B cell (primary cell): ENCODE data around the gene ODC1. TPM values are rescaled to one million over a fixed set of nuclear protein-coding genes. Genes with fewer than 3 reads are reported as not detected.

Experiments
- ATAC-seq: fragments of 200-7000 bp; cut with Tn5 transposase; one replicate; pipeline ENCODE4 v1.10.0; 2021; ENCODE audit warnings: low read depth, mild to moderate bottlenecking, moderate number of reproducible peaks, moderate library complexity
- CTCF ChIA-PET: fragments of 350-600 bp; sonication (Branson Sonifier 250); formaldehyde crosslinking; loops from one replicate; lab custom pipeline; 2021; ENCODE audit warnings: antibody characterized with exemption, inconsistent platforms; lab: Charles Lee
- POLR2A ChIA-PET: fragments of 350-600 bp; sonication (Branson Sonifier 250); formaldehyde crosslinking; loops from one replicate; lab custom pipeline; 2021; ENCODE audit warnings: antibody characterized with exemption; lab: Charles Lee
- DNase-seq: peaks from one replicate; pipeline ENCODE4 v3.0.0; 2013
- H2AFZ ChIP-seq: 2 replicates; pipeline ENCODE4 v1.6.1; 2012; ENCODE audit warnings: mild to moderate bottlenecking, low read depth, low read length; ENCODE audit not compliant: insufficient read depth, poor library complexity, severe bottlenecking
- H3K27ac ChIP-seq, 2 donors: 1 replicate in 1 of 2; 2 replicates in 1 of 2; pipeline ENCODE4 v1.5.1; 2012 to 2013; ENCODE audit warnings: low read length in 2 of 2, mild to moderate bottlenecking in 2 of 2, moderate library complexity in 1 of 2
- H3K27me3 ChIP-seq, 4 experiments: fragments of 200-600 bp in 1 of 4; sonication (generic) in 1 of 4; replicated peaks in 1 of 4; 1 replicate in 2 of 4; 2 replicates in 2 of 4; pipeline versions ENCODE4 v1.6.1 to v1.7.0; 2013 to 2016; ENCODE audit warnings: low read length in 3 of 4, mild to moderate bottlenecking in 2 of 4, mixed read lengths in 1 of 4, moderate library complexity in 1 of 4; ENCODE audit not compliant: insufficient read depth in 4 of 4, control insufficient read depth in 3 of 4; ENCODE audit errors: control extremely low read depth in 1 of 4
- H3K36me3 ChIP-seq, 2 experiments: replicated peaks in 1 of 2; 1 replicate in 1 of 2; 2 replicates in 1 of 2; pipeline versions ENCODE4 v1.6.1 to v1.7.1; 2013; ENCODE audit warnings: low read length in 1 of 2; ENCODE audit not compliant: insufficient read depth in 2 of 2, control insufficient read depth in 1 of 2; ENCODE audit errors: control extremely low read depth in 1 of 2, extremely low read depth in 1 of 2
- H3K4me1 ChIP-seq, 2 donors: fragments of 200-600 bp in 1 of 2; sonication (generic) in 1 of 2; 1 replicate in 1 of 2; 2 replicates in 1 of 2; pipeline versions ENCODE4 v1.5.1 to v1.6.1; 2013 to 2017; ENCODE audit warnings: low read length in 2 of 2; ENCODE audit not compliant: control insufficient read depth in 2 of 2, insufficient read depth in 2 of 2
- H3K4me2 ChIP-seq: replicated peaks from 2 replicates; pipeline ENCODE3; 2012; ENCODE audit warnings: mild to moderate bottlenecking, low read depth, low read length; ENCODE audit not compliant: poor library complexity, severe bottlenecking
- H3K4me3 ChIP-seq, 5 experiments: fragments of 200-600 bp in 1 of 5; sonication (generic) in 1 of 5; 1 replicate in 3 of 5; 2 replicates in 2 of 5; pipeline versions ENCODE4 v1.5.1 to v1.7.0; 2011 to 2016; ENCODE audit warnings: low read length in 4 of 5, mild to moderate bottlenecking in 4 of 5, low read depth in 2 of 5, control low read depth in 1 of 5, moderate library complexity in 1 of 5; ENCODE audit not compliant: insufficient read depth in 1 of 5; ENCODE audit errors: control extremely low read depth in 1 of 5, extremely low read depth in 1 of 5
- H3K79me2 ChIP-seq: fragments of 200-600 bp; sonication (generic); one replicate; pipeline ENCODE4 v1.6.0; 2016; ENCODE audit warnings: low read length; ENCODE audit not compliant: control insufficient read depth, insufficient read depth
- H3K9ac ChIP-seq: fragments of 200-600 bp; sonication (generic); 2 replicates; pipeline ENCODE4 v1.6.1; 2017; ENCODE audit warnings: mild to moderate bottlenecking, low read length, moderate library complexity
- H3K9me3 ChIP-seq, 3 donors: one replicate each; pipeline versions ENCODE4 v1.6.1 to v1.7.1; 2013; ENCODE audit warnings: low read length in 2 of 3; ENCODE audit not compliant: control insufficient read depth in 2 of 3, insufficient read depth in 1 of 3; ENCODE audit errors: control extremely low read depth in 1 of 3
- H4K20me1 ChIP-seq: 2 replicates; pipeline ENCODE4 v1.6.0; 2012; ENCODE audit warnings: mild to moderate bottlenecking, low read length; ENCODE audit not compliant: insufficient read depth, control insufficient read depth, poor library complexity, severe bottlenecking
- H3K27ac Mint-ChIP-seq: one replicate; pipeline ENCODE4 v1.8.0; 2021; ENCODE audit warnings: mixed read lengths
- H3K27me3 Mint-ChIP-seq: one replicate; pipeline ENCODE4 v1.8.0; 2021; ENCODE audit warnings: mixed read lengths
- H3K4me1 Mint-ChIP-seq: one replicate; pipeline ENCODE4 v1.8.0; 2021; ENCODE audit warnings: mixed read lengths
- H3K4me3 Mint-ChIP-seq: one replicate; pipeline ENCODE4 v1.8.0; 2021; ENCODE audit warnings: mixed read lengths
- H3K9me3 Mint-ChIP-seq: one replicate; pipeline ENCODE4 v1.8.0; 2022; ENCODE audit warnings: mixed read lengths; ENCODE audit not compliant: insufficient read depth
- CTCF ChIP-seq: fragments of 200-600 bp; IDR thresholded peaks from one replicate; pipeline ENCODE4 v1.8.0; 2022; ENCODE audit warnings: antibody characterized with exemption, mild to moderate bottlenecking
- EZH2 ChIP-seq: IDR thresholded peaks from 2 replicates; pipeline ENCODE4 v1.6.1; 2012; ENCODE audit warnings: borderline replicate concordance, low read depth, mild to moderate bottlenecking, moderate library complexity, low read length; ENCODE audit not compliant: insufficient read depth, poor library complexity, severe bottlenecking
- WGBS: methylation state at CpG from one replicate; pipeline ENCODE4 v1.1.5; 2013; ENCODE audit warnings: missing lambda C conversion rate; ENCODE audit not compliant: insufficient coverage; 5-methylcytosine and 5-hydroxymethylcytosine counted together
- intact Hi-C: fragments of 100-400 bp; cut with micrococcal nuclease; formaldehyde crosslinking; loops from one replicate; pipeline ENCODE4 v1.10.0; 2022
- polyA plus RNA-seq: library from polyadenylated mRNA; depleted of rRNA; stranded (reverse); fragments of >200 nt; gene quantifications from 2 replicates; pipeline ENCODE4 v1.2.3, GENCODE V29; 2012
- total RNA-seq, 2 donors: library from RNA; stranded (reverse); fragments of 120-200 nt in 1 of 2; gene quantifications; 1 replicate in 1 of 2; 2 replicates in 1 of 2; pipeline versions ENCODE4 v1.2.3 to v1.2.4, GENCODE V29; 2013 to 2022

The ODC1 gene
- total and polyA plus RNA-seq, 2 donors (not counting 1 experiment from before 2014, with no cell fraction given), result 88.7 to 171 TPM

- Histone ChIP-seq H3K4me1 (peaks cover 50 to 62% of the 10 kb centered on the region in 2 donors), H4K20me1 (peaks cover 23% of the 10 kb centered on the region), H3K27me3 (no peaks in the 10 kb centered on the region), H3K9ac (no peak overlapping the region), H3K9me3 (peaks cover 0 to 4% (median 4%) of the 10 kb centered on the region in 3 donors), H2AFZ (no peak overlapping the region), H3K4me3 (no peak overlapping the region), H3K36me3 (peaks cover 0 to 24% of the 10 kb centered on the region in 2 experiments), H3K4me2 (peak overlapping the region; percentile 78), H3K27ac (peak overlapping the region in 1 of 2 donors; percentile 21), H3K79me2 (peaks cover 59% of the 10 kb centered on the region)
- Mint-ChIP-seq H3K27me3 (no peaks in the 10 kb centered on the region), H3K9me3 (no peaks in the 10 kb centered on the region), H3K4me3 (peak overlapping the region; percentile 86), H3K27ac (peak overlapping the region; percentile 86), H3K4me1 (peaks cover 62% of the 10 kb centered on the region)
- ChIA-PET CTCF (interaction anchor here (1.0 to 9.1 kb wide), 18 partner anchors 14 to 334 kb away, joined by 3 to 207 read pairs (median 24); partner anchors contain the start of genes HPCAL1, ODC1 and RRM2), POLR2A (interaction anchor here (0.9 to 5.0 kb wide), 6 partner anchors 11 to 109 kb away, joined by 3 to 72 read pairs (median 20); partner anchors contain the start of genes HPCAL1 and ODC1)
- TF ChIP-seq CTCF, result no peak
- no peak for TF ChIP-seq EZH2
- WGBS, result 0% methylated on average over 1 of the region's 4 CpGs
- DNase-seq, result no peak
- intact Hi-C loops, result no loop called here
- ATAC-seq, result no peak
Observed at GRCh38 chr2:10407432-10407831, 40.7 kb downstream of the ODC1 start.

- WGBS, result 86% methylated on average over 16 of the region's 18 CpGs
- Mint-ChIP-seq H3K27ac (peak overlapping the region; percentile 46), H3K4me3 (no peak overlapping the region), H3K27me3 (no peaks in the 10 kb centered on the region), H3K4me1 (peaks cover 62% of the 10 kb centered on the region), H3K9me3 (no peaks in the 10 kb centered on the region)
- DNase-seq, result no peak
- no peak overlapping the region for H3K4me3 ChIP-seq
- H3K9ac ChIP-seq, result no peak overlapping the region
- H3K9me3 ChIP-seq, result no peaks in the 10 kb centered on the region
- H3K4me2 ChIP-seq, result peak overlapping the region; percentile 78
- POLR2A ChIA-PET, result interaction anchor here (0.5 to 5.0 kb wide), 4 partner anchors 22 to 1058 kb away, joined by 4 to 72 read pairs (median 34); partner anchors contain the start of gene HPCAL1
- CTCF ChIA-PET, result interaction anchor here (1.3 to 9.1 kb wide), 5 partner anchors 25 to 137 kb away, joined by 3 to 207 read pairs (median 162); partner anchors contain the start of gene HPCAL1
- H3K27ac ChIP-seq, result no peak overlapping the region
- intact Hi-C loops, result no loop called here
- no peak for ATAC-seq
- H3K27me3 ChIP-seq, result no peaks in the 10 kb centered on the region
- TF ChIP-seq EZH2, result no peak
- TF ChIP-seq CTCF, result no peak
- H2AFZ ChIP-seq, result no peak overlapping the region
- peaks cover 0 to 21% of the 10 kb centered on the region in 2 experiments for H3K36me3 ChIP-seq
- peaks cover 27% of the 10 kb centered on the region for H4K20me1 ChIP-seq
- peaks cover 54 to 63% of the 10 kb centered on the region in 2 donors for H3K4me1 ChIP-seq
- peaks cover 51% of the 10 kb centered on the region for H3K79me2 ChIP-seq
Observed at GRCh38 chr2:10406491-10407188, 41.5 kb downstream of the ODC1 start.
